ENCODE results near the gene CIPC. TPM values are rescaled to one million over a fixed set of nuclear protein-coding genes. Genes with fewer than 3 reads are reported as not detected.
A peak's percentile ranks its signal among the peaks of the same experiment; 100 is the strongest.

The CIPC gene
- total RNA-seq, 1 experiment from 2014 or later, result 66.3 TPM

DNA sequence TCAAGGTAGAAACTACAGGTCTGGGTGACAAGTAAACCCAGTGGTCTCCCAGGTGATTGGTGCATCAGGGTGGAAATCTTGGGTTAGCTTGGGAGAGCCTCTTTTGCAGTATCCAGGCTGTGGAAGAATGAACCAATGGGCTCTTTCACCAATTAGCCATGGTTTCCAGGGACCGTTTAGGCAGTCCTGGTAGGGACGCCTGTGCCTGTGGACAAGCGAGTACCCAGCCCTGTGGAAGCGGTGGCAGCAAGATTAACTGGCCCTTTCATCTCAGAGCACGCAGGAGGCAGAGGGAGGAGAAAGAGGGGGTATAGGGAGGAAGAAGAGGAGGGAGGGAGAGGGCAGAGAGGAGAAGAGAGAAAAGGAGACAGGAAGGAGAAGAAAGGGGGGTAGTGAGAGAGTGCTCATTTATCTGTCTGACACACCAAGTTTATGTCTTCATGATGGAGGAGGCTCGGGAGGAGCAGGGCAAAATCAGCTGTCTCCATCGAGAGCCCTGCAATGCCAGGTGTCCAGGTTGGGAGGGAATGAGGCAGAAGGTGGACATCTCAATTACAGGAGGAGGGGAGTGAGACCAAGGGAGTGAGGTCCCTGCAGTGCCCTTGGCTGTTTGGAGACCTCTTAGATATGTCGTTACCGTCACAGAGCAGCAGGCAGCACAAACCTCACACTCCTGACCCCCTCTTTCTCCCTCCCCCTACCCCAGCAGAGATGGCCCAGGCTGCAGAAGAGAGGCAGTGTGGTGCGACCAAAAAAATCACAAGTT lies 48.1 kb downstream of the CIPC start:
- CTCF ChIA-PET, result no interaction called here
- peaks cover 66% of the 10 kb centered on the region for H3K27me3 ChIP-seq (ENCODE audit: insufficient read depth, low read depth)

DNA sequence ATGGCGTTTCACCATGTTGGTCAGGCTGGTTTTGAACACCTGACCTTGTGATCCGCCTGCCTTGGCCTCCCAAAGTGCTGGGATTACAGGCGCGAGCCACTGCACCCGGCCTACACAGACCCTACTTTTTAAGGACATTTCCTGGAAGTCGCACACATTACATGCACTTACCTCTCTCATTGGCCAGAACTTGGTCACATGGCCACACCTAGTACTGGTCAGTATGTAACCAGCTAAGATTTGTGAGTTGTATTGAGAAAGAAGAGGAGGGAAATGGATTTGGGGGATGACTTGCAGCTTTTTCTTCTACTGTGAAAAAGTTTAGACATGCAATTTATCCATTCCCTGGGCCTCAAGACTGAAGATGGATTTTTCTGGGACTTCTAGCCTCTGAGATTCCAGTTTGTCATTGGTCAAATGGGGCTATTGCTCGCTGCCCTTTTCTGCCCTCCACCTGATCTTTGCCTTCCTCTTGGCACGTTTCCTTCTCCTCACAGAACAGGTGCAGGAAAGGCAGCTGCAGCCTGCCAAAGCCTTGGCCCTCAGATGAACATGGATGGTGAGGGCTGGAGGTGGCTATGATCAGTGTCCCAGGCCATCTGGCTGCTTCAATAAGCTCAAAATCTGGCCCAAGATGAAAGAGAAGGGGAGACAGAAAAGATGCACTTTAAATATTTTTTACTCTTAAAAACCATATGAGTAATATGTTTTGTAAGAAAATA lies 50.6 kb downstream of the CIPC start:
- H3K4me3 ChIP-seq, result no peak overlapping the region
- H2AFZ ChIP-seq, result no peak overlapping the region
- no peak overlapping the region for H3K27ac ChIP-seq
- H3K36me3 ChIP-seq (ENCODE audit: low read depth), result no peaks in the 10 kb centered on the region
- intact Hi-C loops (cut with micrococcal nuclease; ENCODE audit: unreplicated experiment), result no loop called here
- no peak for DNase-seq
- no peaks in the 10 kb centered on the region for H3K4me1 ChIP-seq (replicated peaks; ENCODE audit: insufficient read depth)
- TF ChIP-seq, protein P1, sequence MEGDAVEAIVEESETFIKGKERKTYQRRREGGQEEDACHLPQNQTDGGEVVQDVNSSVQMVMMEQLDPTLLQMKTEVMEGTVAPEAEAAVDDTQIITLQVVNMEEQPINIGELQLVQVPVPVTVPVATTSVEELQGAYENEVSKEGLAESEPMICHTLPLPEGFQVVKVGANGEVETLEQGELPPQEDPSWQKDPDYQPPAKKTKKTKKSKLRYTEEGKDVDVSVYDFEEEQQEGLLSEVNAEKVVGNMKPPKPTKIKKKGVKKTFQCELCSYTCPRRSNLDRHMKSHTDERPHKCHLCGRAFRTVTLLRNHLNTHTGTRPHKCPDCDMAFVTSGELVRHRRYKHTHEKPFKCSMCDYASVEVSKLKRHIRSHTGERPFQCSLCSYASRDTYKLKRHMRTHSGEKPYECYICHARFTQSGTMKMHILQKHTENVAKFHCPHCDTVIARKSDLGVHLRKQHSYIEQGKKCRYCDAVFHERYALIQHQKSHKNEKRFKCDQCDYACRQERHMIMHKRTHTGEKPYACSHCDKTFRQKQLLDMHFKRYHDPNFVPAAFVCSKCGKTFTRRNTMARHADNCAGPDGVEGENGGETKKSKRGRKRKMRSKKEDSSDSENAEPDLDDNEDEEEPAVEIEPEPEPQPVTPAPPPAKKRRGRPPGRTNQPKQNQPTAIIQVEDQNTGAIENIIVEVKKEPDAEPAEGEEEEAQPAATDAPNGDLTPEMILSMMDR (conservative IDR thresholded peaks at IDR 0.05), result no peak
- no peak for TF ChIP-seq EZH2 (IDR thresholded peaks at IDR 0.05; ENCODE audit: low read depth)
- H3K27me3 ChIP-seq (ENCODE audit: insufficient read depth, low read depth), result peaks cover 57% of the 10 kb centered on the region
- ChIA-PET CTCF (interaction anchor here (0.5 to 1.8 kb wide), 11 partner anchors 9 to 273 kb away, joined by 3 to 17 read pairs (median 3); no protein-coding TSS in a partner anchor), POLR2A (ENCODE audit: unreplicated experiment) (no interaction called here)
- H3K9me3 ChIP-seq (ENCODE audit: insufficient read depth, low read depth), result no peaks in the 10 kb centered on the region
- no peak overlapping the region for H3K4me2 ChIP-seq
- no peaks in the 10 kb centered on the region for H3K9me2 ChIP-seq (ENCODE audit: insufficient read depth)
- no peaks in the 10 kb centered on the region for H3K79me2 ChIP-seq (ENCODE audit: low read depth)
- no TSS peak for BruUV-seq (replicated peaks)
- no peaks in the 10 kb centered on the region; the same call in 1 of the 2 replicates for H3F3A ChIP-seq (ENCODE audit: insufficient read depth, low read depth)
- H4K20me1 ChIP-seq (ENCODE audit: insufficient read depth), result no peaks in the 10 kb centered on the region

More for the DNA sequence above, 48.1 kb downstream of the CIPC start:
- H3K9me2 ChIP-seq (ENCODE audit: insufficient read depth), result no peaks in the 10 kb centered on the region
- no peak overlapping the region for H3K4me3 ChIP-seq
- no peak for DNase-seq
- no TSS peak for BruUV-seq (replicated peaks)
- H3K36me3 ChIP-seq (ENCODE audit: low read depth), result no peaks in the 10 kb centered on the region
- H3F3A ChIP-seq (ENCODE audit: insufficient read depth, low read depth), result no peaks in the 10 kb centered on the region; the same call in 1 of the 2 replicates
- no peaks in the 10 kb centered on the region for H3K4me1 ChIP-seq (replicated peaks; ENCODE audit: insufficient read depth)
- H3K9me3 ChIP-seq (ENCODE audit: insufficient read depth, low read depth), result no peaks in the 10 kb centered on the region
- no peaks in the 10 kb centered on the region for H4K20me1 ChIP-seq (ENCODE audit: insufficient read depth)
- no peak overlapping the region for H3K27ac ChIP-seq
- no peak overlapping the region for H3K4me2 ChIP-seq
- H3K79me2 ChIP-seq (ENCODE audit: low read depth), result no peaks in the 10 kb centered on the region
- TF ChIP-seq, protein P1 (conservative IDR thresholded peaks at IDR 0.05), result no peak
- TF ChIP-seq EZH2 (IDR thresholded peaks at IDR 0.05; ENCODE audit: low read depth), result no peak
- intact Hi-C loops (cut with micrococcal nuclease; ENCODE audit: unreplicated experiment), result no loop called here
- H2AFZ ChIP-seq, result no peak overlapping the region
- POLR2A ChIA-PET (ENCODE audit: unreplicated experiment), result interaction anchor here (0.6 kb wide), 2 partner anchors 43 to 1859 kb away, joined by 4 to 5 read pairs; no protein-coding TSS in a partner anchor

DNA sequence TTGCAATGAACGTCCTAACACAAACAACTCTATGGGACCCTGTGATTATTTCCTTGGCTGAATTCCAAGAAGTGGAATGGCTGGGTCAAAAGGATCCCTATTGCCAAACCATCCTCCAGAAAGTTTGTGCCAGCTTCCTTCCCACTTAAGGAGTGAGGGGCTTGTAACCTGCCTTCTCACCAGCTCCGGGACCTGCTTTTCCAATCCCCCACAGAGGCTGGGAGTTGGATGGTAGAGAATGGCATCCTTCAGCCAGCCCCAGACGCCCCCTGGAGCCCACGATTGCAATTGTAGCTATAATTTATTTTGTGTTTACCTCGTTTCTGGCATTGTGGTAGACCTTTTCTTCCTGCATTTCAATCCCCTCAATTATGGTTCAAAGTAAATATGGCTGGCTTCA lies 53.2 kb downstream of the CIPC start:
- intact Hi-C loops (cut with micrococcal nuclease; ENCODE audit: unreplicated experiment), result loop anchor here (1.0 to 10.0 kb wide), 4 partner anchors 57 to 554 kb away; partner anchors contain the start of genes AHSA1, ALKBH1, SLIRP and VIPAS39
- DNase-seq, result peak in 1 of 2 experiments; percentile 53
- Histone ChIP-seq H3K4me2 (no peak overlapping the region), H3K36me3 (ENCODE audit: low read depth) (no peaks in the 10 kb centered on the region), H2AFZ (no peak overlapping the region), H3K9me2 (ENCODE audit: insufficient read depth) (no peaks in the 10 kb centered on the region), H3K4me3 (no peak overlapping the region), H4K20me1 (ENCODE audit: insufficient read depth) (no peaks in the 10 kb centered on the region), H3F3A (ENCODE audit: insufficient read depth, low read depth) (no peaks in the 10 kb centered on the region; the same call in 1 of the 2 replicates), H3K27ac (no peak overlapping the region), H3K27me3 (ENCODE audit: insufficient read depth, low read depth) (peaks cover 56% of the 10 kb centered on the region), H3K4me1 (replicated peaks; ENCODE audit: insufficient read depth) (no peaks in the 10 kb centered on the region), H3K79me2 (ENCODE audit: low read depth) (no peaks in the 10 kb centered on the region), H3K9me3 (ENCODE audit: insufficient read depth, low read depth) (no peaks in the 10 kb centered on the region)
- ChIA-PET CTCF (interaction anchor here (0.6 to 3.4 kb wide), 28 partner anchors 11 to 441 kb away, joined by 3 to 62 read pairs (median 4); no protein-coding TSS in a partner anchor), POLR2A (ENCODE audit: unreplicated experiment) (interaction anchor here (0.5 to 1.0 kb wide), 7 partner anchors 30 to 1003 kb away, joined by 3 to 9 read pairs (median 4); partner anchors contain the start of gene GSTZ1)
- no TSS peak for BruUV-seq (replicated peaks)
- TF ChIP-seq, protein P1 (conservative IDR thresholded peaks at IDR 0.05), result peak; percentile 86
- no peak for TF ChIP-seq EZH2 (IDR thresholded peaks at IDR 0.05; ENCODE audit: low read depth)
